Measurements from ENCODE around the gene IFITM10.
A peak's percentile ranks its signal among the peaks of the same experiment; 100 is the strongest.

The IFITM10 gene

DNA sequence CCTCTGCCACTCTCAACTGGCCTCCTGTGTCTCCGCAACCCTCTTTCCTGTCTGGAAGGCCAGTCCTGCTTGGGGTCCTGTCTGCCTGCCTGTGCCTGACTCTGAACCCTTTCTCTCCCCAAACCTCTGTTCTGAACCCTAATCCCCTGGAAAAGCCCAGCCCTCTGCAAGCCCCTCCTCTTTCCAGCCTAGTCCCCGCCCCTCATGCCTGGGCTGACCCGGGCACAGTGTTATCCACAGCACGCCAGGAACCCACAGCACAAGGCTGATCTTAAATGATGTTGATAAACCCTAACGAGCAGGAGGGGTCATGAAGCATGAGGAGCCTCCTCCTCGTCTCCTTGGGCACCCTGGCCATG is at the start of gene IFITM10:
Gene IFITM10, minus strand, starts transcription at position 115 of the 359 bp plus-strand sequence. CDS start 153 bp downstream, outside the sequence.
- no peak for DNase-seq

DNA sequence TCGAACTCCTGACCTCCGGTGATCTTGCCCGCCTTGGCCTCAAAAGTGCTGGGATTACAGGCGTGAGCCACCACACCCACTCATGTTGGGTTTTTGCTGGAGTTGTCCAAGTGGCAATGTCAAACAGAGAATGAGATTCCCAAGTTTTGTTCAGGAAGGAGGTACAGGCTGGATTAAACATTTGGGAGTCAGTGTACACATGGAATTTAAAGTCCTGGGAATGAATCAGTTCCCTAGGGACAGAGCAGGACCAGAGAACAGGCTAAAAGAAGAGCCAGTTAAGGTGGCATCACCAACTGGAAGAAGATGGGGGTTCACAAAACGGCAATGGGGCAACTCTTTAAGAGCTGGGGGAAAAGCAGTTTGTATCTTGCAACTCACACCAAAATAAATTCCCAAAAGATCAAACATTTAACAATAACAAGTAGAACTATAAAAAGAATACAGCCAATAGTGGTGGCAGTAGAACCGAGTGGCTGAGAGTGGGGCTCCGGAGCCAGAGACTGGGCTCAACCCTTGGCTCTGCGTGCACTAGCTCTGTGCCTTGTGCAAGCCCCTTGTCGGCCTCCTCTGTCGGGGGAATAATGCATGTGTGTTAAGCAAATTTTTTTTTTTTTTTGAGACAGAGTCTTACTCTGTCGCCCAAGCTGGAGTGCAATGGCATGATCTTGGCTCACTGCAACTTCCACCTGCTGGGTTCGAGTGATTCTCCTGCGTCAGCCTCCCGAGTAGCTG is 47.2 kb upstream of the IFITM10 start:
- no peak for DNase-seq

DNA sequence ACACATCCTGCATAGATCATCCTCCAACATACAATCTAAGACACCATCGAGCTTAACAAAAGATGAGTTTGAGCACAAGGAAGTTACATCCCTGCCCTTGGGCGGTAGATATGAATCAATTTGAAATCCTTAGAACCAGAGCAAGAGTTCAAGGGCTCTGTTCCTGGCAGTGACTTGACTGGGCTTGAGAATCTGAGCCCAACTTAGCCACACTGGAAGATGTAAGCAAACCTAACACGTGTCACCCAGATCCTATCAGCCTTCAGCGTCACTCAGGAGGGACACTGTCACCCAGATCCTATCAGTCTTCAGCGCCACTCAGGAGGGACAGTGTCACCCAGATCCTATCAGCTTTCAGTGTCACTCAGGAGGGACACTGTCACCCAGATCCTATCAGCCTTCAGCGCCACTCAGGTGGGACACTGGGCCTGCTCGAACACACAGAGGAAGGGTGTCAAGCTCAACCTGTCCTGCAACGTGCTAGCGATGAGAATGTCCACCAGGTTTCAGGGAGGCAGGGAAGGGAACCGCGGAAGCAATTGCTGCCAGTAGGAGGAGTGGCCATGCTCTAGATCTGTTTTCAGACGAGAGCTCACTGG is 46.1 kb upstream of the IFITM10 start:
- no peak for DNase-seq

DNA sequence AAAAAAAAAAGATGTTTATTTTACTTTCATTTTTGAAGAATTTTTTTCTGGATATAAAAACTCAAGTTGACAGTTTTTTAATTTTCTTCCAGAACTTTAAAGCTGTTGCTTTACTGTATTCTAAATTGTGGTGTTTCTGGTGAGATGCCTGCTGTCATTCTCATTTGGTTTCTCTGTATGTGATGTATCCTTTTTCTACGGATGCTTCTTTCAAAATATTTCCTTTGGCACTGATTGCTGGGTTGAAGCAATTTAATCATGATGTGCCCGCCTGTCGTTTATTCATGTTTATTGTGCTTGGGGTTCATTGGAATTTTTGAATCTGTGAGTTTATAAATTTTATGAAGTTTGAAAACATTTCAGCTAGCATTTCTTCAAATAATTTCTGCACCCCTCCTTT is 42.7 kb upstream of the IFITM10 start:
- DNase-seq, result no peak

DNA sequence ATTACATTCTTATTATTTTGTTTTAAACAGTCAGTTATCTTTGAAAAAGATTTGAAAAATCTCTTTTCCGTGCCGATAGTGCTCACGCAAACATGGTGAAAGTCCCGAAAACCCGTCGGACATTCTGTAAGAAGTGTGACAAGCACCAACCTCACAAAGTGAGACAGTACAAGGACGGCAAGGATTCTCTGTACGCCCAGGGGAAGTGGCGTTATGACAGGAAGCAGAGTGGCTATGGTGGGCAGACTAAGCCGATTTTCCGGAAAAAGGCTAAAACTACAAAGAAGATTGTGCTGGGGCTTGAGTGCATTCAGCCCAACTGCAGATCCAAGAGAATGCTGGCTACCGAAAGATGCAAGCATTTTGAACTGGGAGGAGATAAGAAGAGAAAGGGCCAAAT is 42.1 kb upstream of the IFITM10 start:
- no peak for DNase-seq

DNA sequence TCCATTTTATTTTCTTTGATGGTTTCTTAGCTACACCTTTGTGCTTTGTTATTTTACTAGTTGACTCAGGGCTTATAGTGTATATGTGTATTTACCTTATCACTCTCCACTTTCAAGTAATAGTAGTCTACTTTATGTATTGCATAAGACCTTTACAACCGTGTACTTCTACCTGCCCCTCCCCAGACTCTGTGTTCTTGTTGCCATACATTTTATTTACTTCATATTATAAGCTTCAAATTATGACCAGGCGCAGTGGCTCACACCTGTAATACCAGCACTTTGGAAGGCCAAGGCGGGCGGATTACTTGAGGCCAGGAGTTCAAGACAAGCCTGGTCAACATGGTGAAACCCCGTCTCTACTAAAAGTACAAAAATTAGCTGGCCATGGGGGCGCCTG is 41.5 kb upstream of the IFITM10 start:
- no peak for DNase-seq

DNA sequence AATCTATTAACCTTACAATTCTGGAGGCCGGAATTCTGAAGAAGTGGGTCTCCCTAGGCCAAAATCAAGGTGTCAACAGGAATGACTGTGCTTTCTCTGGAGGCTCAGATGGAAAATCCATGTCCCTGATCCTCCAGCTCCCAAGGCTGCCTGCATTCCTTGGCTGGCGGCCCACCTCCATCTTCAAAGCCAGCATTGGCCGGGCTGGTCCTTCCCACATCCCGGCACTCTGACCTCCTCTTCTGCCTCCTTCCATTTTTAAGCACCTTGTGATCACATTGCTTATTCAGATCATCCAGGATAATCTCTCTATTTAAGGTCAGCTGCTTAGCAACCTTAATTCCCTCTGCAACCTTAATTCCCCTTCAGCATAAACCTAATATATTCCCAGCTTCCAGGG is 36.1 kb upstream of the IFITM10 start:
- DNase-seq, result no peak

DNA sequence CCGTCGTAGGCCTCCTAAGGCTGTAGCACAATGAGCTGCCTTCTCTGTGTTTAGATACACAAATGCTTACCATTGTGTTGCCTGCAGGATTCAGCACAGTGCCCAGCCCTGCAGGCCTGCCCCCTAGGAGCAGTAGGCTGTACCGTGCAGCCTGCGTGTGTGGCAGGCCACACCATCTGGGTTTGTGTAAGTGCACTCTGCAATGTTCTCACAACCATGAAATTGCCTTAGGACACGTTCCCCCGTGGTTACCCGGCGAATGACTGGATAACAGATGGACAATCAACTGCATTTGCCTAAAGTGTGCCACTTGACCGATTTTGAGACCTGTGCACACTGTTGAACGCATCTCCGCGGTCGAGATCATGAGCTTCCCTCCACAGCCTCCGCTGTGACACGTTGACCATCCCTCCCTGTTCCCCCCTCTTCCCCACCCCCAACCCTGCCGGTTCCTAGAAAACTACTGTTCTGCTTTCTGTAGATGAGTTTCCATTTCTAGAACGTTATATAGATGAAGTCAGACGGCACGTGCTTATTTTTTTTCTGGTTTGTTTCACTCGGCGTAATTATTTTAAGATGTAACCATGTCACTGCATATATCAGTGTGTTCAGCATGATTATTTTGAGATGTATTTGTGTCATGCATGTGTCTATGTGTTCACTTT is 35.5 kb upstream of the IFITM10 start:
- no peak for DNase-seq

DNA sequence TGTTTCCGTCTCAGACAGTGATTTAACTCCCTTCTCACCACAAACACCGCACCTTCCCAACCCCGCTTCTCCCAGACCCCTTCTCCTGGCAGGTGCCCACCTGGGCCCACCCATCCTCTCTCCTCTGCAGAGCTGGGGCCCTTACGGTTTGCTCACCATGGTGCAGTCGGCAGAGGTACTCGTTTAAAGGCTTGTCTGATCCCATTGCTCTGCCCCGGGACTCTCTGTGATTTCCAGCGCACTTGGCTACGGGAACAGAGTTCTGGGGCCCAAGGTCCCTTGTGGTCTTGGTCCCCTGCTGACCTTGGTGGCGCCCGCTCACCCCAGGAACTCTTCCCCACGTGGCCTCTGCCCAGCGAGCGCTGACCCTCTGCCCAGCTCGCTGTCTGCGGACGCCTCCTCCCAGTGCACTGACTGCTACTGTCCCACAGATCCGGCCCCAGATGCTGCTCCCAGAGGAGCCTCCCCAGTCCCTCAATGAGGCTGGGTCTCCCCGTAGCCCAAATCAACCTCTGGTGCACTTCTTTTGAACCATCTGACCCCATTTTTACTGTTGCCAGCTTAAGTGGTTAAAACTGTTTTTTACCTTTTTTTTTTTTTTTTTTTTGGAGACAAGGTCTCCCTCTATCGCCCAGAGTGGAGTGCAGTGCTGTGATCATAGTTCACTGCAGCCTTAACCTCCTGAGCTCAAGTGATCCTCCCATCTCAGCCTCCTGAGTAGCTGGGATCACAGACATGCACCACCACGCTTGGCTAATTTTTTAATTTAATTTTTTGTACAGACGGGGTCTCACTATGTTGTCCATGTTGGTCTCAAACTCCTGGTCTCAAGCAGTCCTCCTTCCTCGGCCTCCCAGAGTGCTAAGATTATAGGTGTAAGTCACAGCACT is 34.6 kb upstream of the IFITM10 start:
- no peak for DNase-seq

DNA sequence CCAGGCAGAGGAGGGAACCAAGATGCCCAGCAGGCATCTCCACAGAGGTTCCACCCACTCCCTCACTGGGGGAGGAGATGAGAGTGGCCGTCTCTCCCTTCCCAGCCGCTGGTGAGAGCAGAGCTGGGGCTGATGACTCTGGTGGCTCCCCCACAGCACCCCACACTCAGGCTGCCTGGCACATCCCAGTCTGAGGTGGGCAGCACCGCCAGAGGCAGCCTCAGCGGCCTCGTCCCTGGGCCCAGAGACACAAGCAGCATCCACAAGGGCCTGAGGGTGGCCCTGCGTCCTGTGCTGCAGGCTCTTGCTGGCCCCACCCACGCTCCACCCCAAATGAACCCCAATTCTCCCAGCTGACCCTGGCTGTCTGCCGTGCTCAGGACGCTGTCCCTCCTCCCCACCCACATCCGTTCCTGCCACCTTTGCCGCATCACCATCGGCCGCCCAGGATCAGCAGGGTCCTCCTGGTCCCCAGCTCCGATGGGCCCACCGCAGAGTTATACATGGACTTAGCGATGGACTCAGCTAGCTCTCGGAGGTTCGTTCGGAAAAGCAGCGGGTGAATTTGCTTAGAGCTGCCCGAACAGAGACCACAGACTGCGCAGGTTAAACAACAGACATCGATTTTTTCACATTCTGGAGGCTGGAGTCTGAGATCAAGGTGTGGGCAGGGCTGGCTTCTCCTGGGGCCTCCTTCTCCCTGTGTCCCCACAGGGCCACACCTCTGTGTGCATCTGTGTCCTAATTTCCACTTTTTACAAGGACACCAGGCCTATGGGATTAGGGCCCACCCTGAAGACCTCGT is 33.5 kb upstream of the IFITM10 start:
- no peak for DNase-seq

DNA sequence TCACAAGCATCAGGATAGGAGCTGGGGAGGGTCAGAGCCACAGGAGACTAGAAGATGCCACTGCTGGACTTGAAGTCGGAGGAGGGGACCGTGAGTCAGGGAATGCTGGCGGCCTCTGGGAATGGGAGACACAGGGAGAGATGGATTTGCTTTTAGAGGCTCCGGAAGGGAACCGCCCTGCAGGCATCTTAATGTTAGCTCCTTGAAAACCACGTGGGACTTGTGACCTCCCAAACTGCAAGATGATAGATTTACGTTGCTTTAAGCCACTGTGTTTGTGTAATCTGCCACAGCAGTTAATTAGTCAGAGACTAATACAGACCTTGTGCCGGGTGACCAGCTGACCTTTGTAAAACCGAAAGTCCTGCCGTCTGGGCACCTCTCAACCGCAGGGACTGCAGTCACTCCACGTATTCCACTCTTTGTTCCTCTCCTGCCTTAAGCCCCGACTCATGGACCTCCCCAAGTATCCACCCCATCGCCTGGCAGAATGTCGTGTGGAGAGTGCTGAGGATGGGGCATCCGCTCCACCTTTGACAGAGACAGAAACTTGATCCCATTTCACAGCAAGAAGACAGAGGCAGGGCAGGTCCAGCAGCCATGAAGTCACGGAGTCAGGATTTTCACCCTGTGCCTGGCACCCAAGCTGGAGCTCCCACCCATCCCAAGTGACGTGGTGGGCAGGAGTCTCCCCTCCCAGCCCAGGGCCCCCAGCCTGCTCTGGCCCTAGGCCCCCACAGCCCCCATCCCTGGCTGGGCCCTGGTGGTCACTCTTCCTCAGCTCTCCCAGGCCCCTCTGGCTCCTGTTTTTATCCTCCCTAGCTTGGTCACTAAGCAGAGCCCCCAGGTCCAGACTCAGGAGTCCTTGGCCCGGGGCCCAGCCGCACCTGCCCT is 32.7 kb upstream of the IFITM10 start:
- no peak for DNase-seq

DNA sequence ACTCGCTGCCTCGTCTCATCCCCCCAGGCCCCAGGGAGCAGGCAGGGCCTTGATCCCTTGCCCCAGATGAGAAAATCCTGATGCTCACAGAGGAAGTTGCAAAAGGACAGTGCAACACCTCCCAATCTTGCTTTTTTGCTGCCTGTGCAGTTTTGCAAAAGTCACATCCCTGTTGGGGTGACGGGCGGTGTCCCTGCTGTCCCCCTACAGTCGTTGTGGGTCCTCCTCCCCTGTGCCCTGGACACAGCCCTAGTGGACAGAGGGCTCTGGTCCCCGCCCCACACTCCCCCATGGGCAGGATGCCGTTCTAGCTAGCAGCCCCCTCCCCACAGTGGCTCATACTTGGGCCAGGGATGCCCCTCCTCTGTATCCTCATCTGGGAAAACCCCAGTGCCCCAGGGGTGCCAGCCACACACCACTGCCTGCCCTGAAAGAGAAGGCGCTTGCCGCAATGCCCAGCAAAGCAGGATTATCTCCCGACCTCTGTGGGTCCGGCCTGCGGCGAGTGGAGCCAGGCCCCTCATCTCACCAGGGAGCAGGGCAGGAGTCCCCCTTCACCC is 31.7 kb upstream of the IFITM10 start:
- no peak for DNase-seq

DNA sequence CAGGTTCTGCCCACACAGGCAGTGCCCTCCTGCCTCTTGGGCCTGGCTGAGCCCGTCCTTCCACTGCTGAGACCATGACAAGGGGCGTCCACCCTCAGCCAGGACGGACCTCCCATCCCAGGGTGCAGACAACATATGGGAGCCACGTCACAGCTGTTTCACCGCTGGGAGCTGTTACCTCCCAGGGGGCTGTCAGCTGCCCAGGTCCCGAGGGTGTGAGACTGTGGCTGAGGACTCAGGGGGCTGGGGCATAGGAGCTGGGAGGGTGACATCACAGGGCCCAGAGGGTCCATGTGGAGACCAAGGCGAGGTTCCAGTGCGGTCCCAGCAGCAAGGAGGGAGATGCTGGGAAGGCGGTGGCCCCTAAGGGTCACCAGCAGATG is 31.2 kb upstream of the IFITM10 start:
- DNase-seq, result no peak

DNA sequence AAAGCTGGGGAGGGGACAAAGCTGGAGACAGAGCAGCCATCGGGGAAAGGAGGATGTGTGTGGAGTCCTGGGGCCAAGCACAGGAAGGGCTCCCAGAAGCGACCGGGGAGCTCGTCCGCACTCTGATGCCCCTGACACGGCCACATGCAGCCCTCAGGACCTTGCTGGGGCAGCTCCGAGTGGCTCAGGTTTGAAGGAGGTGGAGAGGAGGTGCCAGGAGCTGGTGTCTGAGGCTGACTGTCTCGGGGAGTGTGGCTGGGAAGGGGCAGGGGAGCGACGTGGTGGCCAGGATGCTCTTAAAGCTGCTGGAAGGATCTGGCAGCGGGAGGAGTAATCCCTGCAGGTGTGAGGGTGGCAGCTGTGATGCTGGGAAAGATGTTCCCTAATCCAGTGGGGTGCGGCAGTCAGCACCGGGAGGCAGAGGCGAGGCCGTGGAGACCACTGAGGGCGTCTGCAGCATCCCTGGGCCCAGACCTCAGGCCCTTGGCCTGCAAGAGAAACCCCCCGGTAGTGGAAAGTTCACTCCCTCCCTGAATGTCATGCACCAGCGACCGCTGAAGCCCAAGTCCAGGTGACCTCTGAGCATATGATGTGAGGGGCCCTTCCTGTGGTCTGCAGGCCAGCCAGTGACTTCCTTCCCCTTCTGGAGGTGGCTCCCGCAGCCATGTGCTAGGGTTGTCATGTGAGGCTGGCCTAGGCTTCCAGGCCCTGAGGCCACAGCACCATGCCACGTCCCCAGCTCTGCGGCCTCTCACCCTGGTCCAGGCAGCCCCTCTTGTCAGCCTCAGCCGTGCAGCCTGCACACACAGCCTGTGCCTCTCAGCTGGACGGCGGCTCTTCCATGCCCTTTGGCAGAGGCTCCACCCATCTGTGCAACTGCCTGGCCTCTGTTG is 30.6 kb upstream of the IFITM10 start:
- DNase-seq, result peak in 1 of 56 donors; percentile 47

DNA sequence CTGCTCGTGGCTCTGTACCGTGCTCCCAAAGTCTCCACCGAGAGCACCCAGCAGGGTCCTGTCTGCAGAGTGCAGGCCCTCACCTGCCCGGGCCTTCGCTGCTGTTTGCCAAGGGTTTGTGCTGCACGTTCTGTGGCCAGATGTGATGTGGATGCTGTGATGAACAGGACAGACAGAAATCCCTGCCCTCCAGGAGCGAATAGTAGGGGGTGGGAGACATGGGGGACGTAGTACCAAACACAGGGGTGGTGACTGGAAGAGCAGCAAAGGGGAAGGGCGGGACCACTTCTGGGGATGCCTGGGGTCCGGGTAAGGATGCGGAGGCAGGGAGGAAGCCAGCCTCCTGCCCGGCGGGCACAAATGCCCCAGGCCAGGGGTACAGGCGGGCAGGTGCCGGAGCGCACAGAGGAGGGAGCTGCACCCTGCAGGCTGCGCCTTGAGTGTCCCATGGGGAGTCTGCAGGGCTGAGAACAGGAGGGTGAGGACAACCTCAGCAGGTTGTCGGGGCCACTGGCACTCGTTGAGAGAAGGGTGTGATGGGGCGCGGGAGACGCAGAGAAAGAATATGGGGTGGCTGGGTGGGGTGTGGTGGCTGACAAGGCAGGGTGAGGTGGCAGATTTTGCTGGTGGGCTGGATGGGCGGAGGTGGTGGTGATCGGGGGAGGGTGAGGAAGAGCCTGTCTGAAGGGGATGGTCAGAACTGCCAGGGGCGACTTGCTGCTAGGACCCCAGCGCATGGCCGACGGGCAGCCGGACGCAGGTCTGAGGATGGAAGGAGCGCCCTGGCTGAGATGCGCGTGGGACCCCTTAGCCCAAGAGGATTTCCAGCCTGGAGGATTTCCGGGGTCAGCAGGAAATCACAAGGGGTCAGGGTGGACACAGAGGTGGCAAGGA is 29.7 kb upstream of the IFITM10 start:
- DNase-seq, result no peak

DNA sequence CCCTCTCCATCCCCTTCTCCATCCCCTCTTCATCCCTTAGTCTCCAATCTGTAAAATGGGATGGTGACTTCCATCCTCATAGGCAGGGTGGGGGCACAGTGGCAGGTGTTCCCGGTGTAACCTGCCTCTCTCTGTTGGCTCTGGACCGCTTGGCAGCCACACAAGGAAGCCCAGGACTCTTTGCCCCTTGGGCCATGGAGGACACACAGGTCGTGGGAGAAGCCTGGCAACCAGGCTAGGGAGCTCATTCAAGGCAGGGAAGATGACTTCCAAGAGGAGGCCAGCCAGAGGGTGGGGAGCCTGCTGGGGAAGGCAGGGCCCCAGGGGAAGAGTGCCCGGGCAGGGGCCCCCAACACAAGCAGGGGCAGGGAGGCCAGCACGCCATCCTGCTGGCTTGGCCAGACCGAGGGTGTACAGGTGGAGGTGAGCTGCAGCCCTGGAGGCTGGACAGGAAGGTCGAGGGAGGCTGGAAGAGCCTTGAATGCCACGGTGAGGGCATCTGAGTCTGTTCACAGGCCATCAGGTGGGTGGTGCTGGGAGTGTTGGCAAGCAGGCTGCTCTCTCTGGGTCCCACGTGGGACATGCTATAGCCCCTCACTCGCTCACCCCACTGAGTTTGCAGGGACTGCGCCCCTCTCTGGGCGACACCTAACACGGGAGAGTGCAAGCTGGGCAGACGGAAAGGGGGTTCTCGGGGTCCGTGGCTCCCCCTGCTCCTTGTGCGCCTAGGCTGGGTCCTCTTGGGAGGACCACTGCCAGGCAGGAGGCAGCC is 28.8 kb upstream of the IFITM10 start:
- no peak for DNase-seq

Data from amygdala (tissue), 56 donors.